ENCODE measurements around the gene LGALS1.

DNA sequence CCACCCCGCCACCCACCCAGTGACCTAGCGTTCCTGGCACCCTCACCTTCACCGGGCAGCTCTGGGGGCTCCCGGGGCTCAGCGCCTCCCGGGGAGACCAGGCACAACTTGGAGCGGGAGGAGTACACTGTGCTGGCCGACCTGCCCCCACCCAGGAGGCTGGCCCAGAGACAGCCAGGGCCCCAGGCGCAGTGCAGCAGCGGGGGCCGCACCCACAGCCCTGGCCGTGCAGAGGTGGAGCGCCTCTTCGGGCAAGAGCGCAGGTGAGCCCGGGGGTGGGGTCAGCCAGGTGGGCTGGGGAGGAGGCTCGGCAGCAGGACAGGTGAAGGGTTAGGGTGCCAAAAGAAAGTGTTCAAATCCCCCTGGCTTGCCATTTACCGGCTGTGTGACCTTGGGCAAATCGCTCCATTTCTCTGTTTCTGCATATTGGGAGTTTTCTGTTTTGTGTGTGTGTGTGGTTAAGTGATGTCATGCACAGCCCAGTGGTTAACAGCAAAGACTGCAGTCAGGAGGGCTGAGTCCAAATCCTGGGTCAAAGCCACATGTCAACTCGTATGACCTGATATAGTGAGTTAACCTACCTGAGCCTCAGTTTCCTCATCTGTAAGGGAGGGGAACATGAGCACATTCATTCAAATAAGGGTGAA lies 50.9 kb downstream of the LGALS1 start:
- TF ChIP-seq, protein P1, sequence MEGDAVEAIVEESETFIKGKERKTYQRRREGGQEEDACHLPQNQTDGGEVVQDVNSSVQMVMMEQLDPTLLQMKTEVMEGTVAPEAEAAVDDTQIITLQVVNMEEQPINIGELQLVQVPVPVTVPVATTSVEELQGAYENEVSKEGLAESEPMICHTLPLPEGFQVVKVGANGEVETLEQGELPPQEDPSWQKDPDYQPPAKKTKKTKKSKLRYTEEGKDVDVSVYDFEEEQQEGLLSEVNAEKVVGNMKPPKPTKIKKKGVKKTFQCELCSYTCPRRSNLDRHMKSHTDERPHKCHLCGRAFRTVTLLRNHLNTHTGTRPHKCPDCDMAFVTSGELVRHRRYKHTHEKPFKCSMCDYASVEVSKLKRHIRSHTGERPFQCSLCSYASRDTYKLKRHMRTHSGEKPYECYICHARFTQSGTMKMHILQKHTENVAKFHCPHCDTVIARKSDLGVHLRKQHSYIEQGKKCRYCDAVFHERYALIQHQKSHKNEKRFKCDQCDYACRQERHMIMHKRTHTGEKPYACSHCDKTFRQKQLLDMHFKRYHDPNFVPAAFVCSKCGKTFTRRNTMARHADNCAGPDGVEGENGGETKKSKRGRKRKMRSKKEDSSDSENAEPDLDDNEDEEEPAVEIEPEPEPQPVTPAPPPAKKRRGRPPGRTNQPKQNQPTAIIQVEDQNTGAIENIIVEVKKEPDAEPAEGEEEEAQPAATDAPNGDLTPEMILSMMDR (IDR thresholded peaks at IDR 0.05): no peak
- TF ChIP-seq EZH2 (IDR thresholded peaks at IDR 0.05; ENCODE audit: borderline replicate concordance, insufficient read depth, low read depth, low read length, poor library complexity, severe bottlenecking): no peak

Data from B cell (primary cell).